Activated CD4-positive, alpha-beta T cell treated with anti-CD3 and anti-CD28 coated beads for 4 hours (primary cell): Measurements from ENCODE around the gene VPS37C.
"Not testable (repeated sequence)": the region's sequence is repeated elsewhere in the genome, so short reads cannot be mapped to it uniquely, and the experiment has no call there.

Source experiments
- DNase-seq, 2 donors: peaks; one replicate each; pipeline ENCODE4 v3.0.0-alpha.2; 2020

VPS37C gene

DNA sequence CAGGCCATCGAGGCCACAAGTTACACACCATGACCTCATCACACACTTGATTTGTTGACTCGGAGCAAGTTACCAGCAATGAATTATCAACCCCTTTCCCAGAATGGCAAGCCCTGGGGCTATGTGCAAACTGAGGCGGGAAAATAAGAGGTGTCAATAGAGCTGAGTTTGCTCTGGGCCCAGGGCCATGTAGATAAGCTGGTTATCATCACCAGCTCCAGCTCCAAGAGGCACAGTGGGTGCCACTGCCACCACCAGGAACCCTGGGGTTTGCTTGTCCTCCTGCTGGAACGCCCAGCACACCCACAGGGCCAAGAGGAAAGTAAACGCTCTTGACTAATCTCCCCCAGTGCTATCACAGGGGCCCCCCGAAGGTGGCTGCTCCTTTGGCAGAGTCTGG lies 13.0 kb upstream of the VPS37C start:
- DNase-seq = no peak

- no peak for DNase-seq
These were observed 12.2 kb upstream of the VPS37C start for GRCh38 chr11:61173456-61173855.

DNA sequence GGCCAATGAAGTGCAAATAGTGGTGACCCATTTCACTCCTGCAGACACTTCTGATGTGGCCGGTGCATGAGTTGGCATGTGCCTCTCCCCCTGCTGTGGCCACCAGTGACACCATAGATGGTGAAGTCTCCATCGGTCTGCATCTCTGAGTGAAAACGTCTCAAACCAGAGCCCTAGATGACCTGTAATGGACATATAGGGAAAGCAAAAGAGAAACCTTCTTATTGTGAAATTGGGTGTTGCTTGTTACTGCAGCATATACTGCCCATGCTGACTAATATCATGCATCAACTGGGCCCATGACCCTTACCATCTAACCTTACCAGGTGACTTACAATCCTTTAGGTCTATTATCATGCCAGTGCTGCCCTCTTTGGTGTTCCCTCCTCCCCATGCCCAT lies 11.7 kb upstream of the VPS37C start:
- DNase-seq = no peak

DNA sequence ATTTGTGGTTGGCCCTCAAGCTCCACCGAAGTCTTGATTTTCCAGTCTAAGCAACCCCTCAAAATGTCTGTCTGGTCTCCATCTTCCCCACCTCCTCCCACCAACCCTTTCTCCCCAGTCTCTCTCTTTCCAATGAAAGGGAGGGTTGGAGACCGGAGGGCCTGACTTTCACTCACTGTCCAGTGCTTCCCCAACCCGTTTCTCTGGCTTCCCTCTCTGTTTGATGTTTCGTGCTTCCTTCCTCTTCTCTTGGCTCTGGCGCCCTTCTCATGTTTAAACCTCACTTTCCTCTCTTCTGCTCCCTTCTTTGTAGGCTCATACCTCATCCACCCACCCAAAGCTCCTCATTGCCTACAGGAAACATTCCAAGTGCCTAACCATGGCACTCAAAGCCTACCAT lies 11.1 kb upstream of the VPS37C start:
- DNase-seq = no peak

- DNase-seq = no peak
These were observed 10.7 kb upstream of the VPS37C start for GRCh38 chr11:61171907-61172306.

GRCh38 chr11:61170566-61170965 lies 9.3 kb upstream of the VPS37C start:
- DNase-seq = no peak

DNA sequence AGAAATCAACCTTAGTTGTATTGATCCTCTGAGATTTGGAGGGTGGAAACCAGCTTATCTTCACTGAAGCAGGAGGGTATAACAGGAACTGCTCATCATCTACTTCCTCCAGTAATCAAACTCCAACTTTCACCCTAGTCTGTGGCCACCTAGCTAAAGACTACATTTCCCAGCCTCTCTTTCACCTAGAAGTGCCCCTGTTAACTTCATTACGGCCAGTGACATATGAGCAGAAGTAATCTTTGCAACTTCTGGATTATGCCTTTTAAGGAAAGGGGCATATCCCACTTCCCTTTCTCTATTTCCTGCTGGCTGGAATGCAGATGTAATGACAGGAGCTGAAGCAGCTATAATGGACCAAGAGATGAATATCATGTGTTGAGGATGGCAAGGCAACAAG lies 7.6 kb upstream of the VPS37C start:
- DNase-seq = no peak

GRCh38 chr11:61168042-61168688 lies 6.9 kb upstream of the VPS37C start:
- DNase-seq = no peak

DNA sequence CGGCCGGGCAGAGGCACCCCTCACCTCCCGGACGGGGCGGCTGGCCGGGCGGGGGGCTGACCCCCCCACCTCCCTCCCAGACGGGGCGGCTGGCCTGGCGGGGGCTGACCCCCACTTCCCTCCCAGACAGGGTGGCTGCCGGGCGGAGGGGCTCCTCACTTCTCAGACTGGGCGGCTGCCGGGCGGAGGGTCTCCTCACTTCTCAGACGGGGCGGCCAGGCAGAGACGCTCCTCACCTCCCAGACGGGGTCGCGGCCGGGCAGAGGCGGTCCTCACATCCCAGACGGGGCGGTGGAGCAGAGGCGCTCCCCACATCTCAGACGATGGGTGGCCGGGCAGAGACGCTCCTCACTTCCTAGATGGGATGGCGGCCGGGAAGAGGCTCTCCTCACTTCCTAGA lies 5.1 kb upstream of the VPS37C start:
- not testable (repeated sequence) for DNase-seq

GRCh38 chr11:61165785-61166184 lies 4.6 kb upstream of the VPS37C start:
- not testable (repeated sequence) for DNase-seq

DNA sequence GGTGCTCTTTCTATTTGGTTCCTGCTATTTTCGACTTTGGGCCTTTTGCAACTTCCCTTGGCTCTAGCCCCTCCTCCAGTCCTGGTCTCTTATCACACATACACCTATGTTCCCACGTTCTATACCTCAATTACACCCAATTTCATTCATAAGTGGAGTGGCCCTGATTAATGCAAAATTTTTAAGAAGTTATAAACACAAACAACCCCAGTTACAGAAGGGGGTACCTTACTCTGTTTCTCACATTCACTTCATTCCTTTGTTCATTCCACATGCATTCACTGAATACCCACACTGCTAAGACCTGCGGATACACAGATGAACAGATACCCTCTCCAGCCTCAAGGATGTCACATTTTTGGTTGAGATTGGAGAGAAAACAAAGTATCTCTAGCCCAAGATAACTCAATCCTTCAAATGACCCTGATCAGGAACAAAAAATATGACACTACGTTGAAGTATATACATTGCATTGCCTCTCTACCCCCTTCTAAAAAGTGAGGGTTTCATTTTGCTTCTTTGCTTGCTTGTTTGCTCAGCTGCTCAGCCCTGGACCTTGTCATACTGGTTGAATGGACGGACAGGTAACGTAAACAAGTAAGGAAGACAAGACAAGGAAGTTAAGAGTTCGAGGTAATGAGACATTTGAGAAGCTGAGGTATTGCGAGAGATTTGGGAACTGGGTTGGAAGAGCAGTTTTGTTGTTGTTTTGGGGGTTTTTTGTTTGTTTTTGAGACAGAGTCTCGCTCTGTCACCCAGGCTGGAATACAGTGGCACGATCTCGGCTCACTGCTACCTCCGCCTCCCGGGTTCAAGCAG lies 3.6 kb upstream of the VPS37C start:
- DNase-seq = no peak

DNA sequence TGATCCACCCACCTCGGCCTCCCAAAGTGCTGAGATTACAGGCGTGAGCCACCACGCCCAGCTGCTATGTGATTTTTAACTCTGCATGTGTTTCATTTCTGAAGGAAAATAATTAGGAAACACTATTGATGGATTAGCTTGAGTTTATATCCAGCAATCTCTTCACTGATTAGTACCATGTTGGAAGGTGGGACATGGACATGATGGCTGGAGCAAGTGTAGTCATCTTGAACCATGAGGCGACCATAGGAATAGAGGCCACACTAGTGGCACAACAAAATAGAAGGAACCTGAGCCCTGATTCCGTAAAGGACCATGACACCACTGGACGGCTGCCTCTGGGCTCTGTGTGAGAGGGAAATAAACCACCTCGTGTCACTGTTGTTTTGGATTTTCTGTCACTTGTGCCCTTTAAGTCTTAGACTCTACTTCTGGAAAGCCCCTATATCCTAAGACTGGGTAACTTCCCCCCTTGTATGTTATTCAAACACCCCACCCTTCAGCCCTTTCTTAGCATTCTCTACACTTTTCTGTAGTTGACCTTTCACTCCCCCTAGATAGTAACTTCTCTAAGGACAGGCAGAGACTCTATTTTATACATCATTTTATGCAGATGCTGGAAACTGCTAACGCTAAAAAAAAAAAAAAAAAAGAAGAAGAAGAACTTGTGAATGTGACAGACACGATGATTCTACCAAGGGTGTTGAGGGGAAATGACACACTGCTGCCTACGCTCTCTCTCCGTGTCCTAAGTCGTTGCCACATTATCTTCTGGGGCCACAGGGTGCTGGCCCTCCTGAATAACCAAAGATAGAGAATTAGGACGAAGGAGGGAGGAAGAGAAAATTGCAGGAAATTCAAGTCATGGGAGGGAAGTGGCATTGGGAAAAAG lies 2.7 kb upstream of the VPS37C start:
- no peak for DNase-seq

GRCh38 chr11:61163021-61163420 lies 1.8 kb upstream of the VPS37C start:
- no peak for DNase-seq

GRCh38 chr11:61162092-61162941 lies 1.1 kb upstream of the VPS37C start:
- DNase-seq = no peak

- DNase-seq = peak in 1 of 2 donors; percentile 12
These were observed 588 bp downstream of the VPS37C start for GRCh38 chr11:61160487-61161189.

DNA sequence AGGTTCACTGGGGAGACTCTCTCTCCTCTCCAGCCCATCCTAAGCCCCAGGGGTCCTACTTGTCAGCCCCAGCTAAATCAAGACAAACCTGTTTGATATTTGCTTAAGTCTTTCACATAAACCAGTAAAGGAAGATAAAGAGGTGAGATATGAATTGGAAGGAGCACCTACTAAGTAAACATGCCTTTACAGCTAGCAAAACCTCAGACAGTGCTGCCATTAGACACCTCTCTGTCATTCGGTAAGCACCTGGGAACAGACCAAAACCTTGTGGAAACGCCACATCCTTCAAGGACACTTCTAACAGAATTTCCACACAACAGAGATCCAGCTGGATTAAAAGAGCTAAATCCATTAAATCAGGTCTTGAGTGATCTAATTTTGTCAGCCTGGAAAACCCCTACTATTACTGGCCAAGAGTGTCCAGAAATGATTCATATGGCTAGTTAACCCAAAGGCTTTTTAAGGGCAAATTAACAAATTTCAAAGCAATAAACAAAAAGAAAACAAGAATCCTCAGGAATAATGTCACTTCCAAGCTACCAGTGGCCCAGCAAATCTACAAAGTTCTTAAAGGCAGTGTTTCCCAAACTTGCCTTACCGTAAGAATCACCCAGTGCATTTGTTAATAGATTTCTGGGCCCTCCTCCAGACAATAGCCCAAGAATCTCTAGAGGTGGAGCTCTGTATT lies 2.4 kb downstream of the VPS37C start:
- DNase-seq = no peak

DNA sequence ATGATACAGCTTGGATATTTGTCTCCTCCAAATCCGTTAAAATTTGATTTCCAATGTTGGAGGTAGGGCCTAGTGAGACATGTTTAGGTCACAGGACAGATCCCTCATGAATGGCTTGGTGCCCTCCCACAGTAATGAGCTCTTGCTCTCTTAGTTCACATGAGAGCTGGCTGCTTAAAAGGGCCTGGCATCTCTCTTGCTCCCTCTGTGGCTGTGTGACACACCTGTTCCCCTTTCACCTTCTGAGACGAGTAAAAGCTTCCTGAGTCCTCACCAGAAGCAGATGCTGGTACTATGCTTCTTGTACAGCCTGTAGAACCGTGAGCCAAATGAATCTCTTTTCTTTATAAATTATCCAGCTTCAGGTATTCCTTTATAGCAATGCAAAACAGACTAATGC lies 3.5 kb downstream of the VPS37C start:
- DNase-seq = peak in 1 of 2 donors; percentile 12

DNA sequence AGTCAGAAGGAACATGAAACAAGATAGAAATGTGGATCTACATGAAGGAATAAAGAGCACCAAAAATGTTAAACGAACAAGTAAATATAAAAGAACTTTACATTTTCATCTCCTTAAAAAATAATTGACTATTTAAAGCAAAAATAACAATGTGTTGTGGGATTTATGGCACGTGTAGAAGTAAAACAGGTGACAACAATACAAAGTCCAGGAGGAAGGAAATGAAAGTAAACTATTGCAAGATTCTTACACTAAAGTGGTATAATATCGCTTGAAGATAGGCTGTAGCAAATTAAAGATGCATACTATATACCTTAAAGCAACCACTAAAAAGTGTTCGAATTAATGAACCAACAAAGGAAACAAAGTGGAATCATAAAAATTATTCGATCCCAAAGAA lies 5.5 kb downstream of the VPS37C start:
- DNase-seq = no peak

DNA sequence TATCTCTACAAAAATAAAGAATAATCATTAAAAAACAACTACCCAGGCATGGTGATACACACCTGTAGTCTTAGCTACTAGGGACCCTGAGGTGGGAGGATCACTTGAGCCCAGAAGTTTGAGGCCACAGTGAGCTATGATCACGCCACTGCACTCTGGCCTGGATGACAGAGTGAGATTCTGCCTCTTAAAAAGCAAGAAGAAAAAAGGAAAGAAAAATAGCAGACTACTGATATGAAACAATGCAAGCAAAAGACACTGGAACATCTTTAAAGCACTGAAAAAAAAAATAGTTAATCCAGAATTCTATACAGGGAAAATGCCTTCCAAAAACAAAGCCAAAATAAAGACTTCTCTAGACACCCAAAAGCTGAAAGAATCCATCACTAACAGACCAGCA lies 5.9 kb downstream of the VPS37C start:
- no peak for DNase-seq

- no peak for DNase-seq
These were observed 6.7 kb downstream of the VPS37C start for GRCh38 chr11:61154528-61154927.

DNA sequence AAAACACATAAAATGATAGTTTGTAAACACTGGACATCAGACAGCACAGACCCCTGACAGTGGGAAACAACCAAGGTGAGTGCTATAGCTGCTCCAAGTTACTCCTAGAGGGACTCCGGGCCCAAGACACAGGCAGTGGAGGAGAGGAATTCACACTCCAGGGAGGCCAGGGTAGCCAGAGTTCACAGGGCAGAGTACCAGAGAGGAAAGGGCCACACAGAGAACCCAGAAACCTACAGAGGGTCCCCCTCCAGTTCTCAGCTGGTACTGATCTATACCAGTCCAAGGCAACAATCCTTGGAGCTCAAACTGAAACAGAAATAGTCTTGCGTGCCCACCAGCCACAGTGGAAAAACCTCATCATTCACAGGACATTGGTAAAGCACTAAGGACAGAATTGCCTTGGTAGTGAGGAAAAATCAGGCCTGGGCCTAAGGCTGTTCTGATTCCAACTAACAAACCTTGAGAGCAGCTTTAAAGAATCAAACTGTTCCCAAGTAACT lies 7.6 kb downstream of the VPS37C start:
- no peak for DNase-seq
